Uterus (tissue), 2 donors: ENCODE results near the gene FLOT1.

ENCODE experiments used
- POLR2A ChIP-seq, 2 donors: fragments of 450-650 bp; IDR thresholded peaks; one replicate each; pipeline ENCODE4 v1.6.1; 2016; ENCODE audit warnings: antibody characterized with exemption in 2 of 2, mild to moderate bottlenecking in 1 of 2, moderate library complexity in 1 of 2
- TF ChIP-seq, protein P1 (sequence below), 4 experiments: fragments of 200-600 bp in 2 of 4; fragments of 450-650 bp in 2 of 4; sonication (generic) in 2 of 4; IDR thresholded peaks; one replicate each; pipeline ENCODE4 v1.5.1; 2016 to 2019; ENCODE audit warnings: antibody characterized with exemption in 4 of 4, mild to moderate bottlenecking in 2 of 4, moderate library complexity in 1 of 4

GRCh38 chr6:30775104-30775503, 32.6 kb upstream of the FLOT1 start:
- no peak for TF ChIP-seq POLR2A (IDR thresholded peaks at IDR 0.05)
- TF ChIP-seq, protein P1, sequence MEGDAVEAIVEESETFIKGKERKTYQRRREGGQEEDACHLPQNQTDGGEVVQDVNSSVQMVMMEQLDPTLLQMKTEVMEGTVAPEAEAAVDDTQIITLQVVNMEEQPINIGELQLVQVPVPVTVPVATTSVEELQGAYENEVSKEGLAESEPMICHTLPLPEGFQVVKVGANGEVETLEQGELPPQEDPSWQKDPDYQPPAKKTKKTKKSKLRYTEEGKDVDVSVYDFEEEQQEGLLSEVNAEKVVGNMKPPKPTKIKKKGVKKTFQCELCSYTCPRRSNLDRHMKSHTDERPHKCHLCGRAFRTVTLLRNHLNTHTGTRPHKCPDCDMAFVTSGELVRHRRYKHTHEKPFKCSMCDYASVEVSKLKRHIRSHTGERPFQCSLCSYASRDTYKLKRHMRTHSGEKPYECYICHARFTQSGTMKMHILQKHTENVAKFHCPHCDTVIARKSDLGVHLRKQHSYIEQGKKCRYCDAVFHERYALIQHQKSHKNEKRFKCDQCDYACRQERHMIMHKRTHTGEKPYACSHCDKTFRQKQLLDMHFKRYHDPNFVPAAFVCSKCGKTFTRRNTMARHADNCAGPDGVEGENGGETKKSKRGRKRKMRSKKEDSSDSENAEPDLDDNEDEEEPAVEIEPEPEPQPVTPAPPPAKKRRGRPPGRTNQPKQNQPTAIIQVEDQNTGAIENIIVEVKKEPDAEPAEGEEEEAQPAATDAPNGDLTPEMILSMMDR (IDR thresholded peaks at IDR 0.05) = no peak
